SK-N-MC (cell line): ENCODE measurements around the gene CERS2.

ENCODE experiments used
- DNase-seq: peaks from one replicate; pipeline ENCODE4 v3.0.0-alpha.2; 2011; ENCODE audit warnings: low read depth, low spot score
- H3K27ac ChIP-seq: fragments of 200-600 bp; sonication (generic); 2 replicates; pipeline ENCODE4 v1.5.1; 2016; ENCODE audit warnings: mixed run types
- H3K36me3 ChIP-seq: fragments of 200-600 bp; sonication (generic); 2 replicates; pipeline ENCODE4 v1.6.1; 2017; ENCODE audit warnings: antibody characterized with exemption, low read length, mixed read lengths; ENCODE audit not compliant: insufficient read depth
- H3K4me3 ChIP-seq: fragments of 200-600 bp; sonication (generic); 2 replicates; pipeline ENCODE4 v1.5.1; 2016
- H3K9ac ChIP-seq: fragments of 200-600 bp; sonication (generic); 2 replicates; pipeline ENCODE4 v1.8.0; 2017; ENCODE audit warnings: mixed run types, mixed read lengths; ENCODE audit not compliant: insufficient read length
- H3K9me3 ChIP-seq: fragments of 200-600 bp; sonication (generic); 2 replicates; pipeline ENCODE4 v1.6.1; 2017; ENCODE audit warnings: low read depth, mild to moderate bottlenecking, antibody characterized with exemption, low read length, moderate library complexity, mixed read lengths
- EZH2 ChIP-seq: fragments of 200-600 bp; sonication (generic); IDR thresholded peaks from one replicate; pipeline ENCODE4 v1.6.1; 2017; ENCODE audit warnings: antibody characterized with exemption
- FOXP2 ChIP-seq: optimal IDR thresholded peaks from 2 replicates; pipeline ENCODE3; 2011; ENCODE audit warnings: mild to moderate bottlenecking, moderate library complexity; ENCODE audit not compliant: insufficient read depth; ENCODE audit errors: extremely low read length, control extremely low read depth
- POLR2AphosphoS5 ChIP-seq: IDR thresholded peaks from 2 replicates; pipeline ENCODE4 v1.6.1; 2012; ENCODE audit warnings: mild to moderate bottlenecking, low read depth, low read length, borderline replicate concordance

The CERS2 gene

GRCh38 chr1:150973836-150974579 is 627 bp downstream of the CERS2 start:
- peak overlapping the region; percentile 97 for H3K9ac ChIP-seq
- H3K4me3 ChIP-seq, result peak overlapping the region; percentile 98
- no peaks in the 10 kb centered on the region for H3K9me3 ChIP-seq
- no peaks in the 10 kb centered on the region for H3K36me3 ChIP-seq
- peak overlapping the region; percentile 74 for H3K27ac ChIP-seq
- DNase-seq, result no peak
- TF ChIP-seq FOXP2, result no peak
- no peak for TF ChIP-seq EZH2
- TF ChIP-seq POLR2AphosphoS5, result no peak

GRCh38 chr1:150973258-150973835 is 1.3 kb downstream of the CERS2 start:
- DNase-seq, result no peak
- Histone ChIP-seq H3K4me3 (peak overlapping the region; percentile 98), H3K27ac (peak overlapping the region; percentile 74; the same call in 1 of the 2 replicates), H3K9me3 (no peaks in the 10 kb centered on the region), H3K36me3 (peaks cover 6% of the 10 kb centered on the region; the same call in 1 of the 2 replicates), H3K9ac (peak overlapping the region; percentile 97)
- no peak for TF ChIP-seq FOXP2
- TF ChIP-seq EZH2, result no peak
- no peak for TF ChIP-seq POLR2AphosphoS5

- no peak for DNase-seq
- TF ChIP-seq POLR2AphosphoS5 (no peak), EZH2 (no peak), FOXP2 (no peak)
- Histone ChIP-seq H3K9me3 (no peaks in the 10 kb centered on the region), H3K4me3 (peak overlapping the region; percentile 98), H3K9ac (peak overlapping the region; percentile 97), H3K27ac (0 out of 2 replicates have a peak overlapping the region, but pooled peaks have one; percentile 35), H3K36me3 (peaks cover 14% of the 10 kb centered on the region; the same call in 1 of the 2 replicates)
These were observed 2.2 kb downstream of the CERS2 start for GRCh38 chr1:150972417-150972940.

- DNase-seq, result no peak
- no peak overlapping the region for H3K9ac ChIP-seq
- H3K27ac ChIP-seq, result 0 out of 2 replicates have a peak overlapping the region, but pooled peaks have one; percentile 35
- H3K4me3 ChIP-seq, result peak overlapping the region; percentile 18; the same call in 1 of the 2 replicates
- H3K9me3 ChIP-seq, result no peaks in the 10 kb centered on the region
- TF ChIP-seq EZH2, result no peak
- no peak for TF ChIP-seq FOXP2
- no peak for TF ChIP-seq POLR2AphosphoS5
- H3K36me3 ChIP-seq, result peaks cover 21% of the 10 kb centered on the region
These were observed 2.8 kb downstream of the CERS2 start for GRCh38 chr1:150971583-150972416.

GRCh38 chr1:150970808-150971582 is 3.6 kb downstream of the CERS2 start:
- no peak for DNase-seq
- TF ChIP-seq POLR2AphosphoS5, result no peak
- Histone ChIP-seq H3K36me3 (peaks cover 29% of the 10 kb centered on the region), H3K9ac (no peak overlapping the region), H3K9me3 (no peaks in the 10 kb centered on the region), H3K27ac (no peak overlapping the region), H3K4me3 (no peak overlapping the region)

- no peak for DNase-seq
- H3K9me3 ChIP-seq, result no peaks in the 10 kb centered on the region
- peaks cover 39% of the 10 kb centered on the region for H3K36me3 ChIP-seq
- no peak overlapping the region for H3K27ac ChIP-seq
- no peak for TF ChIP-seq EZH2
- TF ChIP-seq POLR2AphosphoS5, result no peak
- no peak for TF ChIP-seq FOXP2
- H3K9ac ChIP-seq, result no peak overlapping the region
- H3K4me3 ChIP-seq, result no peak overlapping the region
These were observed 5.0 kb downstream of the CERS2 start for GRCh38 chr1:150969626-150970025.

- Histone ChIP-seq H3K9me3 (no peaks in the 10 kb centered on the region), H3K9ac (no peak overlapping the region), H3K36me3 (peaks cover 50% of the 10 kb centered on the region), H3K27ac (no peak overlapping the region), H3K4me3 (no peak overlapping the region)
- no peak for DNase-seq
- TF ChIP-seq EZH2 (no peak), FOXP2 (no peak), POLR2AphosphoS5 (no peak)
These were observed 6.1 kb downstream of the CERS2 start for GRCh38 chr1:150968491-150968890.

GRCh38 chr1:150967936-150968335 is 6.7 kb downstream of the CERS2 start:
- Histone ChIP-seq H3K4me3 (no peak overlapping the region), H3K27ac (no peak overlapping the region), H3K9me3 (no peaks in the 10 kb centered on the region), H3K36me3 (peaks cover 55% of the 10 kb centered on the region), H3K9ac (no peak overlapping the region)
- no peak for TF ChIP-seq EZH2
- TF ChIP-seq FOXP2, result no peak
- peak; percentile 3; the same call in 1 of the 2 replicates for TF ChIP-seq POLR2AphosphoS5
- no peak for DNase-seq
